Fibroblast of peridontal ligament (primary cell): Measurements from ENCODE around the gene ZNF700.
"Not testable (repeated sequence)": the region's sequence is repeated elsewhere in the genome, so short reads cannot be mapped to it uniquely, and the experiment has no call there.

Experiments
- DNase-seq: peaks from one replicate; pipeline ENCODE4 v3.0.0-alpha.2; 2010; ENCODE audit errors: extremely low read depth

ZNF700 gene

DNA sequence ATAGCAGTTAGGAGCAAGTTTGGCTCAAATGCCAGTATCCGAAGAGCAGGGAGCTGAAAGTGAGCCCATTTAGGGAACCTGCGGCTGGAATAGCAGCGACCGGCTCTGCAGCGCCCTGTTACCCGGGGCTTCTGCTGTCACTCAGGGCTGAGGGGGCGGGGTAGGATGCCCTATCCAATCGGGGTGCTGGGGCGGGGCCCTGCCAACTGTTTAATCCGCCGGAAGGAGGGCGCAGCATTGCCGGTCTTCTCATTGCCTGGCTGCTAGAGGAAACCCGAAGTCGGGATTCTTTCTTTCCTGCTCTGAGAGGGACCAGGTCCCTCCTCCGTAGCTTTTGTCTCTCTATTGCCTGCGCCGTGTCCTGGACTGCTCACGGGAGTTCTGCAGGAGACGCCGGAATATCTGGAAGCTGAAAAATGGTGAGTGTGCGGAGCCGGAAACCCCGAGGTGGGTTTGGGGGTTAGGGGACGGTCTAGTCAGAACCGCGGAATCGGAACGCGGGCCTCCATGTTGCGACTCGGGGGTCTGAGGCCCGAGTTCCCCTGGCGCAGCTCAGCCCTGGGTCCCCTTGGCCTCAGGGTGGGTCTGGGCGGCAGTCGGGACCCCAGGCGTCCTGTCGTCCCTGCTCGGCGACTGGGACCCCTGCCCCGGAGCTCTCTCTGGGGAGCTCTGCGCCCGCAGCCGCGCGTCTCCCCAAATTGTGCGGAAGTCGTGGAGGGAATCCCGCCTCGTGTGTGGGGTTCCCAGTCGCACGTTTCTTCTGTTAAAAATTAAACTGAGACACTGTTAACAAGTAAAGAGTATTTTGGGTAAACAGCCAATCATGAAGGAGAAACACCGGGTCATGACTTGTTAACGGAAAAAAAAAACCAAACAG is 62.7 kb downstream of the ZNF700 start:
- DNase-seq, result peak; percentile 86

DNA sequence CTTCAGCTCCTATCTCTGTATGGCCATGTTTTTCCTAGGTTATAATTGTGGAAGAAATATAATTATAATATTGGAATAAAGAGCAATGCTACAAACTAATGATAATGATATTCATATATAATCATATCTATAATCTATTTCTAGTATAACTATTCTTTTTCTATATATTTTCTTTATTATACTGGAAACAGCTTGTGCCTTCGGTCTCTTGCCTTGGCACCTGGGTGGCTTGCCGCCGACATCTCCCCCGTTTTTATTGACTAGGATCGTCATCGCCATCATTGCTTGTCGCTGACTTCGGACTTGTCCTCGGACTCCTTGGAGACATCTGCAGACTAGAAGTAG is 64.2 kb downstream of the ZNF700 start:
- no peak for DNase-seq

DNA sequence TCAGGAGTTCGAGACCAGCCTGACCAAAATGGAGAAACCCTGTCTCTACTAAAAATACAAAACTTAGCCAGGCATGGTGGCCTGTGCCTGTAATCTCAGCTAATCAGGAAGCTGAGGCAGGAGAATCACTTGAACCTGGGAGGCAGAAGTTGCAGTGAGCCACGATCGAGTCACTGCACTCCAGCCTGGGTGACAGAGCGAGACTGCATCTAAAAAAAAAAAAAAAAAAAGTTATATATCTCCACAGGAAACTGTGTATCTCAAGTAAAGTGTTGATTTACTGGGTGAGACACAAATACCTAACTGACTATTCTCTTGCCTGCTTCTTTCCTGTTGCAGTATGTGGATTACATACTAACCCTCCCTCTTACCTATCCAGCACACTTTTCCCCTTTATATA is 67.0 kb downstream of the ZNF700 start:
- DNase-seq, result not testable (repeated sequence)

GRCh38 chr19:11995174-11995573 is 70.3 kb downstream of the ZNF700 start:
- DNase-seq, result peak; percentile 25
